Liver (tissue), 3 donors: ENCODE results near the gene PRDM7.

Source experiments
- RAD21 ChIP-seq, 2 donors: IDR thresholded peaks; 2 replicates each; pipeline ENCODE4 v1.6.1; 2016; ENCODE audit warnings: antibody characterized with exemption in 2 of 2, mild to moderate bottlenecking in 2 of 2
- YY1 ChIP-seq: IDR thresholded peaks from 2 replicates; pipeline ENCODE4 v1.6.1; 2016; ENCODE audit warnings: antibody characterized with exemption, mild to moderate bottlenecking
- TF ChIP-seq, protein P1 (sequence below): fragments of 150-350 bp; IDR thresholded peaks from 2 replicates; pipeline ENCODE4 v1.5.1; 2017; ENCODE audit warnings: improper control_type of control experiment, low read depth, low read length; ENCODE audit not compliant: missing input control
- TF ChIP-seq, protein P2 (sequence below): IDR thresholded peaks from 2 replicates; pipeline ENCODE4 v1.6.1; 2016; ENCODE audit warnings: antibody characterized with exemption, mild to moderate bottlenecking
- donor health status: healthy.
- donor health status: healthy.

DNA sequence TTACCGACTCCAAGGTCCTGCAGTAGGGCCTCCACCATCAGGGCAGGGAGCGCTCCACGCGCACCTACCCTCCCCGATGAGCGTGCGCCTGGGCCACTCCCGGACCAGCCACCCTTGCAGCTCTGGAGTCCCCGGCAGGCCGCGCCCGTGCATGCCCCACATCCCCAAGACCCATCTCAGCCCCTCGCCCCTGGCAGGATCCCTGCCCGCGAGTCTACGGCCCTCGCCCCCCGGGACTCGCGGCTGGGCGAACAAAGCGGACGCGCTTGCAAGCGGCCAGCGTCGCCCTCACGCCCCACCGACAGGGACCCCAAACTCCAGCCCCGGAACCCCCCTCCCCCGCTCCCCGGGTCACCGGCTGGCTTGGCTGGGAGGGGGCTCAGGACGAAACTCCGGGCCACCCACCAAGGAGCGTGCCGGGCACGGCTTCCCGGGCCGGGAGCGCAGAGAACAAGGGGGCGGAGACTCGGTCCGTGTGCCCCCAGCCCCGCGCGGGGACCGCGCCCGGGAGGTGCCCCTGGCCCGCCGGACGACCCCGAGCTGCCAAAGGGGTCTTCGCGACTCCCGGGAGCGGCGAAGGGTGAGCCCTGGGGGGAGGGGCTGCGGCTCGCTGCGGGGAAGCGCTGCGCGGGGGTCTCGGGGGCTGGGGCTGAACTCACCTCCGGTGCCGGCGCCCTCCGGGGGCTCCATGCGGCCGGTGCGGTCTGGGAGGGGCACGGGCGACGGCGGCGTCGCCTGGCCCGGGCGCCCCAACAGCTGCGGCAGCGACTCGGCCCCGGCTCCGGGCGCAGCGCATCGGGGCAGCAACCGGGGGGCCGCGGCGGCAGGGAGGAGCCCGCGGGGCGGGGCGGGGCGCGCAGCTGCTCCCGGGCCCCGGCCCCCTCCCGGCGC lies 58.2 kb downstream of the PRDM7 start, which contains the start of gene DBNDD1:
- TF ChIP-seq, protein P1, sequence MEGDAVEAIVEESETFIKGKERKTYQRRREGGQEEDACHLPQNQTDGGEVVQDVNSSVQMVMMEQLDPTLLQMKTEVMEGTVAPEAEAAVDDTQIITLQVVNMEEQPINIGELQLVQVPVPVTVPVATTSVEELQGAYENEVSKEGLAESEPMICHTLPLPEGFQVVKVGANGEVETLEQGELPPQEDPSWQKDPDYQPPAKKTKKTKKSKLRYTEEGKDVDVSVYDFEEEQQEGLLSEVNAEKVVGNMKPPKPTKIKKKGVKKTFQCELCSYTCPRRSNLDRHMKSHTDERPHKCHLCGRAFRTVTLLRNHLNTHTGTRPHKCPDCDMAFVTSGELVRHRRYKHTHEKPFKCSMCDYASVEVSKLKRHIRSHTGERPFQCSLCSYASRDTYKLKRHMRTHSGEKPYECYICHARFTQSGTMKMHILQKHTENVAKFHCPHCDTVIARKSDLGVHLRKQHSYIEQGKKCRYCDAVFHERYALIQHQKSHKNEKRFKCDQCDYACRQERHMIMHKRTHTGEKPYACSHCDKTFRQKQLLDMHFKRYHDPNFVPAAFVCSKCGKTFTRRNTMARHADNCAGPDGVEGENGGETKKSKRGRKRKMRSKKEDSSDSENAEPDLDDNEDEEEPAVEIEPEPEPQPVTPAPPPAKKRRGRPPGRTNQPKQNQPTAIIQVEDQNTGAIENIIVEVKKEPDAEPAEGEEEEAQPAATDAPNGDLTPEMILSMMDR = no peak
- TF ChIP-seq, protein P2, sequence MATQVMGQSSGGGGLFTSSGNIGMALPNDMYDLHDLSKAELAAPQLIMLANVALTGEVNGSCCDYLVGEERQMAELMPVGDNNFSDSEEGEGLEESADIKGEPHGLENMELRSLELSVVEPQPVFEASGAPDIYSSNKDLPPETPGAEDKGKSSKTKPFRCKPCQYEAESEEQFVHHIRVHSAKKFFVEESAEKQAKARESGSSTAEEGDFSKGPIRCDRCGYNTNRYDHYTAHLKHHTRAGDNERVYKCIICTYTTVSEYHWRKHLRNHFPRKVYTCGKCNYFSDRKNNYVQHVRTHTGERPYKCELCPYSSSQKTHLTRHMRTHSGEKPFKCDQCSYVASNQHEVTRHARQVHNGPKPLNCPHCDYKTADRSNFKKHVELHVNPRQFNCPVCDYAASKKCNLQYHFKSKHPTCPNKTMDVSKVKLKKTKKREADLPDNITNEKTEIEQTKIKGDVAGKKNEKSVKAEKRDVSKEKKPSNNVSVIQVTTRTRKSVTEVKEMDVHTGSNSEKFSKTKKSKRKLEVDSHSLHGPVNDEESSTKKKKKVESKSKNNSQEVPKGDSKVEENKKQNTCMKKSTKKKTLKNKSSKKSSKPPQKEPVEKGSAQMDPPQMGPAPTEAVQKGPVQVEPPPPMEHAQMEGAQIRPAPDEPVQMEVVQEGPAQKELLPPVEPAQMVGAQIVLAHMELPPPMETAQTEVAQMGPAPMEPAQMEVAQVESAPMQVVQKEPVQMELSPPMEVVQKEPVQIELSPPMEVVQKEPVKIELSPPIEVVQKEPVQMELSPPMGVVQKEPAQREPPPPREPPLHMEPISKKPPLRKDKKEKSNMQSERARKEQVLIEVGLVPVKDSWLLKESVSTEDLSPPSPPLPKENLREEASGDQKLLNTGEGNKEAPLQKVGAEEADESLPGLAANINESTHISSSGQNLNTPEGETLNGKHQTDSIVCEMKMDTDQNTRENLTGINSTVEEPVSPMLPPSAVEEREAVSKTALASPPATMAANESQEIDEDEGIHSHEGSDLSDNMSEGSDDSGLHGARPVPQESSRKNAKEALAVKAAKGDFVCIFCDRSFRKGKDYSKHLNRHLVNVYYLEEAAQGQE = no peak
- no peak for TF ChIP-seq YY1
- no peak for TF ChIP-seq RAD21 (IDR thresholded peaks at IDR 0.05)
